ENCODE measurements around the gene ADCY9.
"Not testable (repeated sequence)": the region's sequence is repeated elsewhere in the genome, so short reads cannot be mapped to it uniquely, and the experiment has no call there.

Gene ADCY9

GRCh38 chr16:4092547-4093265 is 23.5 kb downstream of the ADCY9 start:
- DNase-seq, result no peak

- no peak for DNase-seq
These were observed 24.8 kb downstream of the ADCY9 start for GRCh38 chr16:4091240-4092012.

GRCh38 chr16:4090351-4090851 is 25.8 kb downstream of the ADCY9 start:
- no peak for DNase-seq

DNA sequence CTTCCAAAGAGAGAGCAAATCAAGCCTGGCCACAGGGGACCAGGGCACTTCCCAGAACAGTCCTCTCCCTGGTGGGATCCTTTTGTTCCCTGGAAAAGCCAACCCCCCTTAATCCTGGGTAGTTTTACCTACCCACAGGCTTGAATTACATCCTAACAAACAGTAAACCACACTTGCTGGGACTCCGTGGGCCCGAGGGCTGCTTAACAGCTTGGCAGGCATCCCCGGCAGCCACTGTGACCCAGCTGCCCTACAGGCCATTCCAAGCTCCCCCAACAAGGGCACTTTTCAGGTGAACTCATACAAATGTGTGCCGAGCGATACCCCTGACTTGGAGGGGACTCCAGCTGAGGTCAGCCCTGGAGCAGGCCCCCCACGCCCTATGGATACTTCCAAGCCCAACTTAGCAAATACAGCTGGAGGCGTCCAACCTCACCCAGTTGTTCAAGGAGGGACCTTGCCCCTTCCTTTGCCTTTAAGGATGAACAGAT is 26.4 kb downstream of the ADCY9 start:
- DNase-seq, result no peak

- DNase-seq, result no peak
These were observed 26.9 kb downstream of the ADCY9 start for GRCh38 chr16:4089251-4089810.

DNA sequence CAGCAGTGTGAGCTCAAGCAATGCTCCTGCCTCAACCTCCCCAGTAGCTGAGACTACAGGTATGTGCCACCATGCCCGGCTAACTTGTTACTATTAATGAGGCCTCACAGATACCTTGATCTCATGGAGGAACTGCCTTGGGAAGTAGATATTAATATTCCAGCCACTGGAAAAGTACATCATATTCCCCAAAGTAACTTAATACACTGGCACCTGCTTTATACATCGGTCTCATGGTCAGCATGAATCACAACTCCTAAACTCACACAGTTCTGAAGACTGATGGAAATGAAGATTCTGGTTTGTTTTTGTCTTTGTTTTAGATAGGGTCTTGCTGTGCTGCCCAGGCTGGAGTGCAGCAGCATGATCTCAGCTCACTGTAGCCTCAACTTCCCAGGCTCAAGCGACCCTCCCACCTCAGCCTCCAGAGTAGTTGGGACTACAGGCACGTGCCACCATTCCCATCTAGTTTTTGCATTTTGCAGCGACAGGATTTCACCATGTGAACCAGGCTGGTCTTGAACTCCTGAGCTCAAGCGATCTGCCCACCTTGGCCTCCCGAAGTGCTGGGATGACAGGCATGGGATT is 28.2 kb downstream of the ADCY9 start:
- DNase-seq, result no peak

DNA sequence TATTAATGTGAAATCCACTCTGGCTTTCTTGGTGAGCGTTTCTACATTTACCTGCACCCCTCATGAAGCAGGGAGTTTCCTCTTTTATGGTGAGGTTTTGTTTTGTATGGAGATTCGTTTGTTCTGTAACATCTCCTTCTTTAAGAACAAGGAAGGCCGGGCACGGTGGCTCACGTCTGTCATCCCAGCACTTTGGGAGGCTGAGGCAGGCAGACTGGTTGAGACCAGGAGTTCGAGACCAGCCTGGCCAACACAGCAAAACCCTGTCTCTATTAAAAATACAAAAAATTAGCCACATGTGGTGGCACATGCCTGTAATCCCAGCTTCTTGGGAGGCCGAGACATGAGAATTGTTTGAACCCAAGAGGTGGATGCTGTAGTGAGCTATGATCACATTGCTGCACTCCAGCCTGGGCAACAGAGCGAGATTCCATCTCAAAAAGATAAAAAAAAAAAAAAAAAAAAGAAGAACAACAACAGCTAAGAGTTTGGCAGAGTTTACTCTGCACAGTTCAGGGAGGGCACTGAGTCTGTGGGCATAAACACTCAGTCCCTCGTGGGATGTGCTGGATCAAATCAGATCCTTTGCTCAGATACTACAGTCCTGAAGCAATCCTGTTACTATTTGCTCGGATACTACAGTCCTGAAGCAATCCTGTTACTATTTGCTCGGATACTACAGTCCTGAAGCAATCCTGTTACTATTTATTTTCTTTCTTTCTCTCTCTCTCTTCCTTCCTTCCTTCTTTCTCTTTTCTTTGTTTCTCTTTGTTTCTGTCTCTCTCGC is 28.9 kb downstream of the ADCY9 start:
- no peak for DNase-seq

GRCh38 chr16:4086153-4086552 is 30.1 kb downstream of the ADCY9 start:
- DNase-seq, result no peak

GRCh38 chr16:4085405-4085970 is 30.8 kb downstream of the ADCY9 start:
- DNase-seq, result no peak

DNA sequence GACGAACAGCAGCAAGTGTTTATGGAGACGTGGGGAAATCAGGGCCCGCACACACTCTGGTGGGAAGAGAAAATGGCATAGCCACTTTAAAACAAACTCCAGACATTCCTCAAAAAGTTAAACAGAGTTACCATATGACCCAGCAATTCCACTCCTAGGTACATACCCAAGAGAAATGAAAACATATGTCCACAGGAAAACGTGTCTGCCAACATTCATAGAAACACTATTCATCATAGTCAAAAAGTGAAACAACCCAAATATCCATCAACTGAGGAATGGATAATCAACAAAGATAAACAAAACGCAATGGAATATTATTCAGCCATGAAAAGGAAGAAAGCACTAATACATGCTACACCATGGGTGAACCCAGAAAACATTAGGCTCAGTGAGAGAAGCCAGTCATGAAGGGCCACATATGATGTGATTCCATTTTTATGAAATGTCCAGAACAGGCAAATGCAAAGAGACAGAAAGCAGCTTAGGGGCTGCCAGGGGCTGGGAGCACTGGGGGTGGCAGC is 32.8 kb downstream of the ADCY9 start:
- DNase-seq, result no peak

- DNase-seq, result no peak
These were observed 33.7 kb downstream of the ADCY9 start for GRCh38 chr16:4082474-4083044.

- peak; percentile 37 for DNase-seq
These were observed 34.7 kb downstream of the ADCY9 start for GRCh38 chr16:4081521-4082021.

- DNase-seq, result no peak
These were observed 35.2 kb downstream of the ADCY9 start for GRCh38 chr16:4081047-4081446.

DNA sequence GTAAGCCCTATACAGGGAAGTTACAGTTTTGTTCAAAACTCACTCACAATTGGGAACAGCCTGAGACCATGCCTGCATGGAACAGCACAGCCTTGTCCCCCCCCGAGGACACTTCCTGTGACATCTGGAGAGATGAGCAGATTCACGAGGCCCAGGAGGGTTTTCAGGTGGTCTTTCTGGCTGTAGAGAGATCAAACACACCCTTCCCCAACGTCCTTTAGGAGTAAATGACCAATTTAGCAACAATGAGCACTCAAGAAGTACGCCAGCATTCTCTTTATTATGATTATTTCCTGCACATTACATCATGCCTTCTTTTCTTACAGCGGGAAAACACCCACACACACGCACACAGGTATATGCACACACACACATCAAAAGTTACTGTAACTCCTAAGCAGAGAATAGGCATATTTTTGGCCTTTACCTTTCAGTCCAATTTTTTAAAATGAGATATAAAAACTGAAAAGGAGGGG is 39.0 kb downstream of the ADCY9 start:
- DNase-seq, result no peak

- DNase-seq, result no peak
These were observed 40.7 kb downstream of the ADCY9 start for GRCh38 chr16:4075534-4075933.

- DNase-seq, result not testable (repeated sequence)
These were observed 43.1 kb downstream of the ADCY9 start for GRCh38 chr16:4073150-4073549.

DNA sequence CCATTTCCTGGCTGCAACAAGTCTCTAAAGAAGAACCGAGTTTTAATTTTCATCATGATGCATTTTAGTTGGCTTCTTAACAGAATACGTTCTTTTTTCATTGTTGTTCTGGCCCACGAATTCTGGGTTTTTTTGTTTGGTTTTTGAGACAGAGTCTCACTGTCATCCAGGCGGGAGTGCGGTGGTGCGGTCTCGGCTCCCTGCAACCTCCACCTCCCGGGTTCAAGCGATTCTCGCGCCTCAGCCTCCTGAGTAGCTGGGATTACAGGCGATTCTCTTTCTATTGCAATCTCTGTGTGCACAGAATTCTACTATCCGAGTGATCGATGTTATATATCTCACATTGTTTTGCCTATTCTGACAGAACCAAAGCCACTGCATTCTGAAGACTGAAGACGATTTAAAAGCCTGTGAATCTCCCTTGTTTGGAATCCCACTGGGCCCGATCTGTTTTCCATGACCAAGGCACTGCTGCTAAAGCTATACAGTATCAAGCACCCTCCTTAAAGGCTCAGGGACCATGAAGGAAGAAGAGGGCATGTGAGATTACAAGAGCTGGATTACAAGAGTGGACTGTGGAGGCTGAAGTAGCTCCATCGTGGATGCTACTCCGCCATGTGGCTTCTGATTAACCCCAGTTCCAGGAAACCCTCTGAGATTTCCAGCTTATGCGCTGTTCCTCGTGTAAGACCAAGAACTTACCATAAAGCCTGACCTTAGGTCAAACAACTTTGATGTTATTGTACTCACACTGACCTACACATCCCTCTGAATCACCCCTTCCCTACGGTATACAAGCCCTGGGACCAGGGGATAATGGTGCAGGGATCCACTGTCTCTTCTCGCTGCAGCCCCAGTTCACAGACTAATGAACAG is 44.3 kb downstream of the ADCY9 start:
- no peak for DNase-seq

- DNase-seq, result no peak
These were observed 45.3 kb downstream of the ADCY9 start for GRCh38 chr16:4070936-4071335.

DNA sequence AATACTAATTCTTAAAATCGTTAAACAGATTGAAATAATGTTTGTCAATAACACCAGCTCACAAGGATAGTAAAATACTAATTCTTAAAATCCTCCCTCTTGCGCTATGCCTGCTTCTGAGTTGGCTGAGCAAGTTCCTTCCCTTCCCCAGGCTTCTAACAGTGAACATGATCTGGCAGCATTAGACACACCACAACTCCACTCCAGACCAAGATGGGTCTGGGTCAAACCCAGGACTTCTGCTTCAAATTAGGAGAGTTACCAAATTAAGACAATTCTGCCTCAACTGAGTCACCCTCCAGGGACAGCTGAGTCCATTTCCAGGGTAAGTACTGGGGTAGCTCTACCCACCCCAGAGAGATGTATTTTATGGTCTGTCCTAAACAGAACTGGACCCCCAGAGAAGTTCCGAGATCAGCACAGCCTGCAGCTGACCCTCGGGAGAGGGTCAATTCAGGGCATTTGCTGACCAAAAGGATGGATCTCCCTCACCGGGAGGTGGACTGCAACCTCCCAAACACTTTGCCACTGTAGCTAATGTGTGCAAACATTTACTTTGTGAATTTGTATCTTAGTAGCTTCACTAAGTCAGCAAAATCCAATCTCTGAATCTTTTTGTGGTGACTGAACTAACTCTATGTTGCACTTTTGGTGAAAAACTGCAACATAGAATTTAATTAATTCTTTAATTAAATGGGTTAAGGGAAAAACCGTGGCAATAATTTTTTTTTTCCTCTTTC is 48.8 kb downstream of the ADCY9 start:
- no peak for DNase-seq
